SKM-1 treated with dmso at 0.1 percent for 144 hours (cell line): ENCODE results near the gene ADARB2.
"Not testable (repeated sequence)": the region's sequence is repeated elsewhere in the genome, so short reads cannot be mapped to it uniquely, and the experiment has no call there.

ENCODE experiments used
- DNase-seq: peaks from one replicate; lab custom pipeline; 2025; ENCODE audit not compliant: unreplicated experiment; lab: John Stamatoyannopoulos, UW

ADARB2 gene

DNA sequence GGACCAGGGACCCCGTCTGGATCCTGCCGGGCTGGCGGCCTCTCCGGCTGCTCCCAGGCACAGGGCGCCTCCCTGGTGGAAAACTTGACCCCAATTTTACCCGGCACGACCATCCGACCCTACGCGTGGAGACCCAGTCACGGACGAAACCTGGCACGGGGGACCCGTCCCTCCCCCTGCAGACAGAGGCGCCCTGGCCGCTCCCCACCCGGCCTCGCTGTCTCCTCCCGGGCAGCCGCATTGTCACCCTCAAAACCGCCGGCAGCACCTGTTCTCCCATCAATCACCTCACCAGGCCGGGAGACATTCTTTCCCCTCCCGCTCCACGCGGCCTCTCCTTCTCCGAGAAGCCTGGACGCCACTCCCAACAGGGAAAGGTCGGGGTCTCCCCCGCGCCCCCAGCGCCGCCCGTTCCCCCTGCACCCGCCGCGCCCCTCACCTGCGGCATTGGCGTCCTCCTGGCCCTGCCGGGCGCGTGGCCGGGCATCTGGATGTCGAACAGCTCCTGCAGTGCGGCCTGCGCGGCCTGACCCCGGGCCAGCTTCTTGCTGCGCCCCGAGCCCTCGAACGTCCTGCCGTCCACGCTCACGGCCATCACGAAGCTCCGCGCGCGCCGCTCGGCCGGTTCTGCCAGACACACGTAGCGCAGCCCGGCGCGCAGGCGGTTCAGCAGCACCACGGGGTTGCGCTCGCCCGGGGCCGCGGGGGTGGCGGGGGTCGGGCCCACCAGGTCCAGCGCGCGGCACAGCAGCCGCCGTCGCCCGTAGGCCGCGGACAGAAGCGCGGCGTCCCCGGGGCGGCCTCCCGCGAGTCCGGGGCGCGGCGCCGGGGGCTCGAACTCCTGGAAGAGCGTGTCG is 374.5 kb downstream of the ADARB2 start:
- no peak for DNase-seq

DNA sequence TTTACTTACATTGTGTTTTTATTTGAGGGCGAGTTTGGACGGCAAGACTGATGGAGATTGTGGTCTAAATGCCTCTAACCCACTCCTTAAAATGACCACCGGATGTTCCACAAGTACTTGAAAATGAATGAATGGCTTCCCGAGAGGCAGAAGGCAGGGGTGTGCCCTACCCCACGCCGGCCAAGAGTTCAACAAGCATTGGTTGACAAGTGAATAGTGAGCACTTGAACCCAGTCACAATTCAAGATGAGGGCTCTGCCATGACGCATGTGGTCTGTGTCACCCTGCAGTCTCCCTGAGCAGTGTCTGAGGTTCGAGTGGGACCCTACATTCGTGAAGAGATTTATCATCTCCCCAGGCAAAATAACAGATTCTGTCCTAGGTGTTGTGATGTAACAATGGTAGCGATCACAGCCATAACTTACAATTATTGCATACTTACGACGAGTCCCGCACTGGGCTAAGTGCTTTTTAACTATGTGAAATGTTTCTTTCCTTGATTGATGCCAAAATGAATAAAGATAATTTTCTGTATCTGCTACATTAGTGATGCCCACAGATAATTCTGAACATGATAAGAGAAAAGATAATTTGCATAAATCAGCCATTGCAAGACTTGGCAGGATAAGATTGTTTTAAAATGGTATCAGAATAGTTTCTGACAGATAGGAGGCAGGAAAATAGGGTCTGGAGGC is 375.8 kb downstream of the ADARB2 start:
- DNase-seq = no peak

DNA sequence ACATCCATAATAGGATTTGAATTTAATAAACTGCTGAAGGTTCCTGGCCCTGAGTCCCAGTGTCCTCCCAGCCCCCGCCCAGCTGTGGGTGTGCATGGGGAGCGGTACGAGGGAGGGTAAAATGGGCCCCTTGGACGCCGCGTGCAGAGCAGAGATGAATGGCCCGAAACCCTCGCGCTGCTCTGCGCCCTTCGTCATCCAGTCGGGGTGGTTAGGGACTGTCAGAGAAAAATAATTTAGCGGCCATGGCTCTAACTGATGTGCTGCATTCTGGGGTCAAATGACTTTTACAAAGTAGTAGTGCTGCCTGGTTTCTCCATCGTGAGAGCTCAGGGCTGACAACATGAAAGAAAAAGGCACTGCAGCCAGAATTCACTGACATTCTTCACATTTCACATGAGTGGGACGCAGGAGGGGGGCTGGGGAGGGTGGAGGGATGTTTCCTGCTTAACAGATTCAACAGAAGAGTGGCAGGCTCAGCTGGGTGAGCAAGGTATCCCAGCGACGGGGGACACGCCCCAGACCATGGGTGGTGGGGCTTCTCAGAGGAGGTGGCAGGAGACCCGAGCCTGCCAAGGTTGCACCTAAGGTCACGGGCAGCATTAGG is 376.7 kb downstream of the ADARB2 start:
- DNase-seq = no peak

DNA sequence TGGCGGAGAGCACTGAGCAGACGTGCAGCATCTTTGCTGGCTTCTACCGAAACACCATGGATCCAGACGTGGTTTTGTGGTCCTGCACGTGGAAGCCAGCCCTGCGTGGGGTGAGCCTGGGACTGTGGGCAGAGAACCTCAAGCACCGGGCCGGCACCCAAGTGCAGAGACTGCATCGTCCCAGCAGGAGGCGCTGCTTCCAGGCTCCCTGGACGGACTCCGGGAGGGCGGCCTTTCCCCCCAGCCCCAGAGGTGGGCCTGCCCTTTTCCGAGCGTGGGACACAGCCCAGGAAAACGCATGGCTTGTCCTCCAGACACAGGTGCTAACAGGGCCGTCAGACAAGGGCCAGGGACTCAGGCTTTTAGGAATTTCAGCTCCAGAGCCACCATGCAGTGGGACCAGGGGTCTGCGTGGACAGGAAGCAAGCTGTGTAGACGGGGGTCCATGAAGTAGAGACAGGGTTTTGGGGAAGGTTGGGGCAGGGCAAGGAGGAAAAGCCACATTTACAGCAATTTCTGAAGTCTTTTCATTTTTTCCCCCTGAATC is 377.2 kb downstream of the ADARB2 start:
- DNase-seq = no peak

DNA sequence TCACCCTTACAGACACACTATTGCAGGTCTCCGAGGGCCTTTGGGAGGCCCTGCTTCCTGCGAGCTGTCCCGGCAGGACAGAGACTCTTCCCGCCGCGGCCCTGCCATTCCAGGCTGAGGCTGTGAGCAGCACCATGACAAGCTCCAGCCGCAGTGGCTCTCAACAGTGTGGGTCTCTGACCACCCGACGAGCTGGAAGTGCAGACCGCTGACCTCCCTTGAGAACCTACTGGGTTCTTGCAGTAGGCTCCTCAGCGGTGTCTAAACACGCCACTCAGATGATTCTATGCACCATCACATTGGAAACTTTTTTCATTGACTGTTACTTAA is 377.7 kb downstream of the ADARB2 start:
- DNase-seq = no peak

DNA sequence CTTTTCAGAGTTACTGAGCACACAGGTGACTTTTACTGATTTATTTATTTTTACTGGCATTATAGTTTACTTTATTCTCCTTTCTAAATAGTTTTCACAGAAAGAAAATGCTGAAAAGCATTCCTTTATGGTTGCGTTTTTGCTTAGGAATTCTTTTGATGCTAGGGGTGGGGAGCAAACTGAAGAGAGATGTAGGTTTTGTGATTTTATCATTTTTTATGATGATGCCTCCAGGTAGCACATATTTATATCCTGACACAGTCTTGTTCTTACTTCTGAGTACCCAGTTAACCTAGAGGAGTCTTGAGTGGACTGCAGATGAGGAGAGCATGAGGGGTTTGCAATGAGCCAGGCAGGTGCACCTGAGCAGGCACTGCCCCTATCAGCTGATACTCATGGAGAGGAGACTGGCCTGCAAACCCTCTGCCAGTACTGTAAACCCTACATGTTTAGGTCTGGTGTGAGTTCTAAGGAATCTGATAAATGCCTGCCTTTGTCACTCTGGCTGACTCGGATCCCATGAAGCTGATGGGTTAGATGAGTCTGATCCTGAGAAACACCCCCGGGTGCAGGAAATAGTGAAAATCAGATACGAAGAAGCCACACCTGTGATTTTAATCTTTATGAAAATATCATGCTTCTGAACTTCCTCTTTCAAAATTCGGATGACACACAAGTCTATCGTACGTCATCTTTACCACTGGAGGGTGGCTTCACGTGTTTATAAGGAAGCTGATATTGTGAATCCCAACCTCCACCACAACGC is 378.3 kb downstream of the ADARB2 start:
- no peak for DNase-seq

DNA sequence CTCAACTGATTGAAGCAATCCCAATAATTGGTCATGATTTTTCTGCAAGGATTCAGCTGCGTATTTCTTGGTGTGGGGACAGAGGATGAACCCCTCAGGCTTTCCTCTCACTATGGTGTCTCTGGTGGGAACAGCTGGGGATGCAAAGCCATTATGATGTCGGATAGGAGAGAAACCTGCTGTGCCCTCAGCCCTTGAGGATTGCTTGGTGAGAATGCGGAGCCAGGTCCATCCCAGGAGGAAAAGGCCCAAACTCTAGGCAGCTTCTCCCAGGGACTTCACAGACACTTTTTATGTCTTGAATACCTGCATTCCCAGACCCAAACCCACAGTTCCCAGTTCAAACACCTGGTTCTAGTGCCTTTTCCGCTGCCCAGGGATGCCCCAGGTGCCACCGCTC is 379.2 kb downstream of the ADARB2 start:
- DNase-seq = no peak

DNA sequence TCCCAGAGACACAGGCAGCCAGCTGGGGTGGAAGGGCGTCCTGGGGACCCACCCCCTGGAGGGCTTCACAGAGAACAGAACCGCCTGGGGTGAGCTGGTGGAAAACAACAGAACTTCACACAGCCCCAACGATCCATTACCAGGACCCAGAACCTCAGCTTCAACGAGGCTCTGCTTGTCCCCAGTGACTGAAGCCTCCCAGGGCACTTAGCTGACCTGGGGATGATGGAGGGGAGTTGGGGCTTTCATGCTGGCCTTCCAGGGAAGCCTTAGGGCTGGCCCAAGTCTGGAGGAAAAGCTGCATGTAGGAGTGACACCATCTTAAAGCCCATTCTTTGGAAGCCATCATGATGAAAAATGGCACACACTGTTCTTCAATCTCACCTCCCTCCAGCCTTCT is 381.0 kb downstream of the ADARB2 start:
- DNase-seq = no peak

DNA sequence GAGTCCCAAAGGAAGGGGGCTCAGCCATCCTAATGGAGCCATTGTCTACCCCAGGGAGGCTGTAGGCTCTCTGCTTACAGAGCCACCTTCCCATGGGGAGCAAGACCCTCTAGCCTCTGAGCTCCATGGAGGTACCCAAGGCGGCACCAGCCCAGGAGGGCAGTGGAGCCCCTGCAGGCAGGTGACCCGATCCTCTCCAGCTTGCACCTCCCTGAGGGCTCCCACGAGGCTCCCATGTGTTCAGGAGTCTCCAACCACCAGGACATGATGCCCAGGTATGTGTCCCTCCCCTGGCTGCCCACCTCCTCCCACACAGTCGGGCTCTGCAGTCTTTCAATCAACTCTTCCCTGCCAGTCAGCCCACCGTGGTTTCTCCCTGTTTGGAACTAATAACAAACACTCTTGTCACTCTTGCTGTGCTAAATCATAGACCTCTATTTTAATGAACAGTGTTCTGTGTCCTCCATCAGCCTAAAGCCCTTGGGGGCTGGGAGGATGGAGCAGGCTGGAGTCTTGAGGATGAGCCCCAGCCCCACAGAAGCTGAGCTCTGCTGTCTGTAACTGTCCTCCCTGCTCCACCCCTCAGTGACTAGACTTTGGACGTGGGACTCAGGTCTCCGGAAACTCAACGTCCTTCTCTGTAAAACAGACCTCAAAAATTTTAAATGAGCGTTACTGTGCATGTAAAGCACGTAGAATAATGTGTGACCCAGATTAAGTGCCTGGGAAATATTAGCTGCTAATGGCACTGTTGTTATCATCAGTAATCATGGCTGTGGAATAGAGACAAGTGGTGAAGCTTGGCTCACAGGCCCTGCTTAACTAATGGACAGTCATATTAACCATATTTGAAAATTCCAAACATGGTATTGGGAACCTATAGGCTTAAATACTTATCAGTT is 382.3 kb downstream of the ADARB2 start:
- no peak for DNase-seq

DNA sequence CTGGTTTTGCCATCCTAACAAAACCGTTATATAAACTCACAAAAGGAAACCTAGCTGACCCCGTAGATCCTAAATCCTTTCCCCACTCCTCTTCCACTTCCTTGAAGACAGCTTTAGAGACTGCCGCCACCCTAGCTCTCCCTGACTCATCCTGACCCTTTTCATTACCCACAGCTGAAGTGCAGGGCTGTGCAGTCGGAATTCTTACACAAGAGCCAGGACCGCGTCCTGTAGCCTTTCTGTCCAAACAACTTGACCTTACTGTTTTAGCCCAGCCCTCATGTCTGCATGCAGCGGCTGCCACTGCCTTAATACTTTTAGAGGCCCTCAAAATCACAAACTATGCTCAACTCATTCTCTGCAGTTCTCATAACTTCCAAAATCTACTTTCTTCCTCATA is 385.0 kb downstream of the ADARB2 start:
- not testable (repeated sequence) for DNase-seq

DNA sequence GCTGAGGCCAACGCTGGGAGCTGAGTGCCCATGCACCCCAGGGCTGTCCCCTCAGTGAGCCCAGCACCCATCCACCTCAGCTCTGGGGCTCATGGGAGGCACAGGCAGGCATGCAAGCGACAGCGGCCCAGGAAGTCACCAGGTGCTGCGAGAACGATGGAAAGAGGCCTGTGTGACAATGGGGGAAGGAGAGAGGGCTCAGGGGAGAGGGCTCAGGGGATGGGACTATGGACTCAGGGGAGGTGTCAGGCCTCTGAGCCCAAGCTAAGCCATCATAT is 388.6 kb downstream of the ADARB2 start:
- DNase-seq = no peak

DNA sequence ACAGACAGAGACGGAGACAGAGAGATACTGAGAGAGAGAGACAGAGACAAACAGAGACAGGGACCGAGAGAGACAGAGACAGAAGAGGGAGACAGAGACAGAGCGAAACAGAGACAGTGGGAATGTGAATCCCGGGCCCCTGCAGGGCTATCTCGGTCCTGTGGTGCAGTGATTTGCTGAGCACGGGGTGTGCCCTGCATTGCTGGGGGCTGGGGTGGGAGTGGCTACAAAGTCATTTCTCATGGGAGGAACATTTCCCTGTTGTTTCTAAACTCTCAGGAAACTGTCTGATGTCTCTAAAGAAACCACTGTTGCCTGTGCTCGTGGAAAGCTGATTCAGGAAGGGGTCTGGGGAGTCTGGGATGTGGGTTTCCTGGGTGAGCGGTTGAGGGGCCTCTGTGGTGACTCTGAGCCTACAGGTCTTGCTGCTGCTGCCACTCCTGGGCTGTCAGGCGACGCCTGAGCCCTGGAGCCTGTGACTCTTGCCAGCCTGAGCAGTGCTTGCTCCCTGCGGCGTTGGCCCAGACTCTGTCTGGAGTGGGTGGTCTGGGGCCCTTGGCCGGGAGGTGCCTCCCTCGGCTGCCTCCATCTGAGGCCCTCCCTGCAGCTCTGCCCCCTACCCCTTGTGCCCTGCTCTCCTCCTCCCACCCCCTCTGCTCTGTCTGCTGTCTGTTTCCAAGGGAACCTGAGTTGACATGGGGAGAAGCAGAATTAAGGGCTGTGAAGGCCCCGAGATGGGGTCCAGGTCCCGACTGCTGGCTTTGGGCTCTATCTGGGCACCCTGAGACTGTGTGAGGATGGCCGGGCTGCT is 389.2 kb downstream of the ADARB2 start:
- no peak for DNase-seq

DNA sequence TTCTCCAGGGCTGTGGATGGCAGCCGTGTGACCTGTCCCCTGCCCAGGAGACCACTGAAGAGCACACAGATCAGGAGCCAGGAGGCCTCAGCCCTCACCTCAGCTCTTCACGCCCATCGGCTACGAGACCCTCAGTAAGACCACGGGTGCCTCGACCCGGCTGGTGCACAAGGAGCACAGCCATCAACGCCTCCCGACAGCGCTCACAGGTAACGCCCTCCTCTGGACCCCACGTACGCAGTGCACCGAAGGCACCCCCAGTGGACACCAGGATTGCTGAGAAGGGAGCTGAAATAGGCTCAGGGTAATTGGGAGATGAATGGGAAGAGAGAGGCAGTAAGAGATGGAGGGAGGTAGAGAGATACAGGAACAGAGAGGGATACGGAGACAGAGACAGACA is 389.8 kb downstream of the ADARB2 start:
- no peak for DNase-seq

DNA sequence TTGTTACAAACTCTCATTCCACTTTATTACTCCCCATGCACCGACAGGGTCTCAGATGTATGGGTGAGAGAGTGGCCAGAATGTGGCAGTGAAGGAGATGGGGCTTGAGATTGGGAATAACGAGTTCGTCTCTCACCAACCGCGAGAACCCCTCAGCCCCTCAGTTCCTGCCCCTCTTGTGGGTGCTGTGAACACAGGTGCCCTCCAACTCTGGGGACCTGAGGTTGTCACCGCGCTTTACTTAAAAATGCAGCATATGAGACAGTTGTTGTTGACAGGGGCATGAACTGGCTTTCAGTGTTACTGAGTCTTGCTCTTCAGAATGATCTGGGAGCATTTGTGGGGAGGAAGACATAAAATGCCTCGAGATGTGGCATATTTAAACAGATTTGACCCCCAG is 391.1 kb downstream of the ADARB2 start:
- DNase-seq = no peak

DNA sequence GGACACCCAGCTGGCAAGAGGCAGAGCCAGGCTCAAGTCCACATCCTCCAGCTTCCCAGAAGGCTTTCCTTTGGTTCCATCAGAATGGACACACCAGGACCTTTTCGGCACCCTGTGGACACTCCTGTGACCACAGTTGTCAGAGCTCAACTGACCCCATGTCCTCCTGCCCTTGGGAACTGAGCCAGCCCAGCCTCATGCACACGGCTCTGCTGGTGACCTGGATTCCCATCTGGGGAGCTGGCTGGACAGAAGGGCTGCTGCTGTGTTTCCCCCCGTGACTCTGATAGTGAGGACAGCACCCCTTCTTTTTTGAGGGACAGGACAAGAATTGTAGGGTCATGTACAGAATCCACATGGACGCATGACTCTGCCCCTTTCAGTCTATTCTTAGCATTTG is 392.0 kb downstream of the ADARB2 start:
- no peak for DNase-seq

DNA sequence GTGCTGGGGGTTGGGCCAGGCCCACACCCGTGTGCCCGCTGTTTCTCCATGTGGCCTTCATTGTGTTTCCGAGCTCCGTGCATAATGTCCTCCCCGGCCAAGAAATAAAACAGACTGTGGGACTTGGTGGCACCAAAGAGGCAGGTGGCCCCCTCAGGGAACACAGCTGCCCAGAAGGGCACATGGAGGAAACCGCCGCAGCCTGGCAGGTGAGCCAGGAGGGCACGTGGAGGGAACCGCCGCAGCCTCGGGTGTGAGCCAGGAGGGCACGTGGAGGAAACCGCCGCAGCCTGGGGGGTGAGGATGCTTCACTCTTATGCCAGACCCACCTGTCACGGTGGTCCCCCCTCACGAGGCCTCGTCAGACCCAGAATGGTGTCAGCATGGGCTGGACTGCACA is 392.5 kb downstream of the ADARB2 start:
- DNase-seq = no peak

DNA sequence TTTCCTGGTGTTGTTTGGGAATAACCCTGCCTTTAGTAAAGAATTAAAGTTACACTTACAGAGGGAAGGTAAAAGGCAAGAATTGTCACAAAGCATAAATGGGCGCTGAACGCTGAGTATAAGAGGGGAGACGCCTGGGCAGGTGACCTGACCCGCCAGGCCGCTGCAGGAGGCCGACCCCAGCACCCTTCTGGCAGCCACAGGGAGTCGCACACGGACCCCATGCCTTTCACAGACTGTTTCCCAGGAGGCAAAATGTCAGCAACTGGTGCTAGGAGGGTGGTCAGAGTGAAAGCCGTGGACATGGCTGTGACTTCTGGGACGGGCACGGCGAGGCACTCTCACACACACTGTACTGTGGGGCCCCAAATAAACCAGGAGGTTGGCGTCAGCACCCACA is 392.9 kb downstream of the ADARB2 start:
- DNase-seq = no peak

DNA sequence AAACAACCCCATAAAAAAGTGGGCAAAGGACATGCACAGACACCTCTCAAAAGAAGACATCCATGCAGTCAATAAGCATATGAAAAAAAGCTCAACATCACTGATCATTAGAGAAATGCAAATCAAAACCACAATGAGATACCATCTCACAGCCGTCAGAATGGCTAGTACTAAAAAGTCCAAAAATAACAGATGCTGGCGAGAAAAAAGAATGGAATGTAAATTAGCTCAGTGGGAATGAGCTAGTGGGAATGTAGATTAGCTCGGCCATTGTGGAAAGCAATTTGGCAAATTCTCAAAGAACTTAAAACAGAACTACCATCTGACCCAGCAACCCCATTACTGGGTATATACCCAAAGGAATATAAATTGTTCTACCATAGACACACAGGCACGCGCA is 394.1 kb downstream of the ADARB2 start:
- no peak for DNase-seq

DNA sequence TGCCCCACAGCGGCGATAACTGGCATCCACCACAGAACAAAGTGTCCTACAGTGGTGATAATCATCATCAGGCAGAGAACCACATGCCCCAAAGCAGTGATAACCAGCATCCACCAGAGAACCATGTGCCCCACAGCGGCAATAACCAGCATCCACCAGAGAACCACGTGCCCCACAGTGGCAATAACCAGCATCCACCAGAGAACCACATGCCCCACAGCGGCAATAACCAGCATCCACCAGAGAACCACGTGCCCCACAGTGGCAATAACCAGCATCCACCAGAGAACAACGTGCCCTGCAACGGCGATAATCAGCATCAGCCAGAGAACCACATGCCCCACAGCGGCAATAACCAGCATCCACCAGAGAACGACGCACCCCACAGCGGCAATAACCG is 396.3 kb downstream of the ADARB2 start:
- not testable (repeated sequence) for DNase-seq

DNA sequence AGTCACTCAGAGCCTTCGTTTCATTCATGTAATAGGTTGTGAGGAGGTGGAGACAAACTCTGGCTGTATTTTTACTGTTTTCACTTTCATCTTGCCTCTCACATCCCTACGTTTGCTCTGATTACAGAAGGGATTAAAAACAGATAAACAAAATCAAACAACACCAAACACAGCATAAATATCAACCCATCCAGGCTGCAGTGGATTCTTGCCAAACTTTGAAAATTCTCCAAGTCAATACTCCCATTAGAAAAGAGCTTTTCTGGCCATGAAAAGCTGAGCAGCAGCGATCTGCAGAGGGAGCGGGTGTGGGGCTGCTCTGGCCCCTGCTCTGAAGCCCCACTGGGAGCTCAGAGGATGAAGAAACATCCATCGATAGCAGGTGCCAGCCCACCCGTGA is 397.9 kb downstream of the ADARB2 start:
- DNase-seq = no peak
